Eye (tissue), 1 donor: ENCODE data around the gene LIFR.
"Not testable (repeated sequence)": the region's sequence is repeated elsewhere in the genome, so short reads cannot be mapped to it uniquely, and the experiment has no call there.

Experiments
- DNase-seq: peaks from one replicate; pipeline ENCODE4 v3.0.0-alpha.2; 2015

Gene LIFR, protein sequence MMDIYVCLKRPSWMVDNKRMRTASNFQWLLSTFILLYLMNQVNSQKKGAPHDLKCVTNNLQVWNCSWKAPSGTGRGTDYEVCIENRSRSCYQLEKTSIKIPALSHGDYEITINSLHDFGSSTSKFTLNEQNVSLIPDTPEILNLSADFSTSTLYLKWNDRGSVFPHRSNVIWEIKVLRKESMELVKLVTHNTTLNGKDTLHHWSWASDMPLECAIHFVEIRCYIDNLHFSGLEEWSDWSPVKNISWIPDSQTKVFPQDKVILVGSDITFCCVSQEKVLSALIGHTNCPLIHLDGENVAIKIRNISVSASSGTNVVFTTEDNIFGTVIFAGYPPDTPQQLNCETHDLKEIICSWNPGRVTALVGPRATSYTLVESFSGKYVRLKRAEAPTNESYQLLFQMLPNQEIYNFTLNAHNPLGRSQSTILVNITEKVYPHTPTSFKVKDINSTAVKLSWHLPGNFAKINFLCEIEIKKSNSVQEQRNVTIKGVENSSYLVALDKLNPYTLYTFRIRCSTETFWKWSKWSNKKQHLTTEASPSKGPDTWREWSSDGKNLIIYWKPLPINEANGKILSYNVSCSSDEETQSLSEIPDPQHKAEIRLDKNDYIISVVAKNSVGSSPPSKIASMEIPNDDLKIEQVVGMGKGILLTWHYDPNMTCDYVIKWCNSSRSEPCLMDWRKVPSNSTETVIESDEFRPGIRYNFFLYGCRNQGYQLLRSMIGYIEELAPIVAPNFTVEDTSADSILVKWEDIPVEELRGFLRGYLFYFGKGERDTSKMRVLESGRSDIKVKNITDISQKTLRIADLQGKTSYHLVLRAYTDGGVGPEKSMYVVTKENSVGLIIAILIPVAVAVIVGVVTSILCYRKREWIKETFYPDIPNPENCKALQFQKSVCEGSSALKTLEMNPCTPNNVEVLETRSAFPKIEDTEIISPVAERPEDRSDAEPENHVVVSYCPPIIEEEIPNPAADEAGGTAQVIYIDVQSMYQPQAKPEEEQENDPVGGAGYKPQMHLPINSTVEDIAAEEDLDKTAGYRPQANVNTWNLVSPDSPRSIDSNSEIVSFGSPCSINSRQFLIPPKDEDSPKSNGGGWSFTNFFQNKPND

DNA sequence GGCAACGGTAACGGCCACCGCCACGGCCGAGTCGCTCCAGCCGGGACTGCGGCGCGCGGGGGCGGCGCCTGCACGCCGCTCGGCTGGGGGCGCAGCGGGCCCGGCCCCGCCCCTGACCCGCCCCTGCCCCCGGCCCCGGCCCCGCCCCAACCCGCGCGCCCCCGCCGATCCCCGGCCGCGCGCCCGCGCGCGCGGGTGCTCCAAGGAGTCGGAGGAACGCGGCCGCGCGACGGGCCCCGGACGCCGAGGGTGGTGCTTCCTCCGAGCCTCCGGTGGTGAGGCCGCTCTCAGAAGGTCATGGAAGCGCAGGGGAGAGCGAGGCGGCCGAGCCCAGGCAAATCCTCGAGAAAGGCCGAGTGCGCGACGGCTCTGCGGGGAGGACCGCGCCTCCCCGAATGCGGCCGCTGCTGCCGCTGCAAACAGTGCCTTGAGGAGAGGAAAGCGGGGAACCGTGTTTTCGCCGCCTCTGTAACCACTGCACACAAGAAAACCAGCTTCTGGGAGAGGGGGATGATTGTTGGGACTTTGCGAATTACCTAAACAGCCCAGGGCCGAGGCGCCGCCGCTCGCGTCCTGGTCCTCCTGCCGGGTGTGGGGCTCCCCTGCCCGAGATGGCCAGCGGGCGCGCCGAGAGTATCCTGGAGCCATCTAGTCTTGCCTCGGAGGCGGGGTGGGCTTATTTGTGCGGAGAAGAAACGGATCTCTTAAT, at the start of gene LIFR:
Gene LIFR, minus strand, starts transcription at position 48 of the 709 bp plus-strand sequence. CDS start 25,999 bp downstream, outside the sequence.
- peak; percentile 95 for DNase-seq

DNA sequence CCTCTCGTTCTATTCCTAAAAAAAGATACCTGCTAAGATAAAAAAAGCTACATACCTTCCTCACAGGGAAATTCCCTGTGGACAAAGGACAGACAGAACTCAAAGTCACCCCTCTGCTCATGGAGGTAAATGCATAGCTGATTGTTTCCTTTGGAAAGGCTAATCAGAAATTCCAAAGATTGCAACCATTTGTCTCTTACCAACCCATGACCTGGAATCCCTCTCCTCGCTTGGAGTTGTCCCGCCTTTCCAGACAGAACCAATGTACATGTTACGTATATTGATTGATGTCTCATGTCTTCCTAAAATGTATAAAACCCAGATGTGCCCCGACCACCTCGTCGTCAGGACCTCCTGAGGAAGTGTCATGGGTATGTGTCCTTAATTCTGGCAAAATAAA, 49.2 kb upstream of the LIFR start:
- DNase-seq, result no peak

DNA sequence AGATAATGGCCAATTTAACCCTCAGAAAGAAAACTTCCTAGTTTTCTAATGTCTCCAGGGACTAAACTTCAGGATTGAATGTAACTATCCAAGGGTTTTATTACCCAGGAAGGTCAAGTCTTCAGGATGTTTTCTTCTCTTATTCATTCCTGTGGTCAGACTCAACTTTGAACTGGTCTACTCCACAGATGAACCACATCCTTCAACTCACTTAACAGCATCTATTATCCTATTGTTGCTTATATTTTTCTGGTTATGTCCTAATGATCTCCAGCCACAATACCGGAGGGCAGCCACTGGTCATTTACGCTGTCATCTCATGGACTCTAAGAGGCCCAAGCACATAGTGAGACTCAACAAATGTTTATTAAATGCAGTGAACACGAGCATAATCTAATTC, 47.2 kb upstream of the LIFR start:
- no peak for DNase-seq

DNA sequence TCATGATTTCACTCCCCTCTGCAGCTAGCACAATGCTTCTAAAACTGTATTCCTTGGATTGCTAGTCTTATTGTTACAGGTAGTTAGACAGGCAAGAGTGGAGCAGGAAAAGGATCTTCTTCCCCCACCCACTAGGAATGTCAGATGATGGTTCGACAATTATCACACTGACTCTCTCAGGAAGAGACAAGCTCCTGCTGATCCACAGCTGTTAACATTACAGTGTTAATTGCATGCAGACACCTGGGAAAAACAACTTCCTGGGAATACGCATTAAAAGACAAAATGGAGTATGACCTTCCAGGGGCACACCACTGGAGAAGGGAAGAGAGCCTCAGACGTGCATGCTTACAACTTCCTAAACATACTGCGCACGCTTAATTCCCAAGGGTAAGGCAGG, 46.2 kb upstream of the LIFR start:
- DNase-seq, result no peak

DNA sequence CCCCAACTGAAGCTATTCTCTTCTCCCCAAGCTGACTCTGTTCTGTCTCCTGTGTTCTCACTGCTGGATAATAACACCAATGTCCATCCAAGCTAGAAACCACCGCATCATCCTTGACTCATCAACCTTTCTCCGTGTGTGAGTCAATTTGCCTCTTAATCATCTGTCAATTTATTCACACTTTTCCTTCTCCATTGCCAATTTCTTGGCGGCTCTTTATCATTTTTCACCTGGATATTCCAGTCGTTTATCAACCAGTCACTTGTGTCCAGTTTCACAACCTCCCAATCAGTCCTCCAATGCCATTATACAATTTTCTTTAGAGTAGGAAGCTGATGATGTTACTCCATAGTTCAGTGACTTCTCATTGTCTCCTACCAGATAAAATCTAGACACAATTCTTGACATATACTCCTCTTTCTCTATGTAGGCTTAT, 45.4 kb upstream of the LIFR start:
- DNase-seq, result no peak

DNA sequence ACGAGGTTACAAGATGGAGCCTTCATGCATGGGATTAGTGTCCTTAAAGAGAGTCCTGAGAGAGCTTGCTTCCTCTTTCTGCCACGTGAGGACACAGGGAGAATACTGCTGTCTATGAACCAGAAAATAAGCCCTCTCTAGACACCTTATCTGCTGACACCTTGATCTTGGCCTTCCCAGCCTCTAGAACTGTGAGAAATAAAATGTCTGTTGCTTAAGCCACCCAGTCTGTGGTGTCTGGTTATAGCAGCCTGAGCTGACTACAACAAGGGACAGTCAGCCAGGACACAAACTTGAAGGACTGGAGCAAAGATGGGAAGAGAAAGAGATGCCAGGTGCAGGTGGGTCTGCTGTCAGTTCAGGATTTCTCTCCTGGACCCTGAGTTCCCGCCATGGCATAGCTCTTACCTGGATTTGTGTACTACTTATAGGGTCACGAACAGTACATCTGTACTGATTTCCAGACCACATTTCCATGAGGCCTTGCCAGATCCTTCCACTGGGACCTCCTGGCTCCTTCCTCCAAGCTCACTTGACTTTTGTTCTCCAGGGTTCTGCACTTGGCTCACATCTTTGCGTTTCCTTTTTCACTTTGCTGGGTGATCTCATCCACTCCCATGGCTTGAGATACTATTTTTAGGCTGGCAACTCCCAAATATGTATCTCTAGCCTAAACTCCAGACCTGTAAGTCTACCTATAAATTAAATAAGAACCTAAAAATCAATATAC, 44.9 kb upstream of the LIFR start:
- no peak for DNase-seq

DNA sequence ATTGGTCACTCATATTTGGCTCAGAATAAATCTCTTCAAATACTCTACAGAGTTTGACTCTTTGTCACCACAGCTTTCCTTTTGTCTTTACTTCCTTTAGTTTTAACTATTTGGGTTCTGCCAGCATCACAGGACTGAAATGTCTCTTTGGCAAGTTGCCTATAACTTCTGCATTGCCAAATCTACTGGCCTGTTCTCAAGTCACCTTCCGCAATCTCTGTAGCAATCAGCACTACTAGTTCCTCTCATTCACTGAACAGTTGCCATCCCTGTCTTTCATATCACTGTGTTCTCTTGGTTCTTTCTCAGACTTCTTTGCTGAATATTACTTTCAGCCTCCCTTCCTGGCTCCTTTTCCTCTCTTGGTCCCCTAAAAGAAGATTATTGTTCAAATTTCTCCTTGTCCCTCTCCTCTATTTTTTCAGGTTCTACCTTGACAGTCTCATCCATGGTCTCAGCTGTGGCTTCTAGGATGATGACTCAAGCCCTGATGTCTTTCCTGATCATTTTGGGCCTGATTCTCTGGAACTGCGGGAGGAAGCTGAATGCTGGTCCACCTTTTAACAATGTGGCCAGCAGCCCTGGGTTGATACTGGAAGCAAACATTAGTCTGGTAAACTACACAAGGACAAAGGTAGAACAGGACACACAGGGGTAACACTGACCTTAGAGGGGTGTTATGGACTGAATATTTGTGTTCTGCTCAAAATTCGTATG, 44.0 kb upstream of the LIFR start:
- DNase-seq, result no peak

DNA sequence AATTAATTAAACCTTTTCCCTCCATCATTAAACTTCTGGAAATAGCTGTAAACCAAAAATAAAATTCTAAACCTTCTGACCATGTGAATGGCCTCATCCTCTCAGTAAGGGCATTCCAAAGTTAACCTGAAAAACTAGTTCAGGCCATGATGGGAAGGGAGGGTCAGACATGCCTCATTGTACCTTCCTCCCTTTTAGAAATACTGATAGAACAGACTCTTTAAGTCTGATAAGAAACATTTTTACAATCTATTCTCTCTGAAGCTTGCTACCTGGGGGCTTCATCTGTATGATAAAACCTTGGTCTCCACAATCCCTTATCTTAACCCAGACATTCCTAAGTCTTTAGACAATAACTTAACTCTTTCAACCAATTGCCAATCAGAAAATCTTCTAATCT, 43.3 kb upstream of the LIFR start:
- not testable (repeated sequence) for DNase-seq

DNA sequence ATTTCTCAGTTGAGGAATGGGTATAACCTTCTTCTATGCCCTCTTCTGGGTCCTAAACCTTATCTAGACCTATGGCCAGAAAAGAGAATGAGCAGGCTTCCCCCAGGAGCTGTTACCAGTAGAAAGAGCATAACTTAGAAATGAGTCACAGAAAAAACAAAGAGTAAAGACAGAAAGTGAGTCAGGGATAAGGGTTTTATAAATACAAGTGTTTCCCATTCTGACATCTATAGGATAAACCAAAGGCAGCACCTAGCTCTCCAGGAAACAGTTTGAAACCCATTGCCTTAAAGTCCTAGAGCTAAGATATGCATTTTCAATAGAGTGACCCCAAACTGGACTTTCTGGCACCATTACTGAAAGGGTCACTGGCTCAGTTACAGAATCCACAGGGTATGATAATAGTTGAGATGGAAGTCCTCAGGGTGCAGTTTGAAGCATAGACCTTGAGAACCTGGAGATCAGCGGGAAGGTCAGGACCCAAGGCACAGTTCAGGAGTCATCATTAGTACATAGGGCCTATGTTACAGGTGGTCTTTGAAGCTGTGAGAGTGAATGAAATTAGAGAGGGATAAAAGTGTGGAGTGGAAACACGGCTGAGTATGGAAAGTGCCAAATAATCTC, 42.7 kb upstream of the LIFR start:
- no peak for DNase-seq

DNA sequence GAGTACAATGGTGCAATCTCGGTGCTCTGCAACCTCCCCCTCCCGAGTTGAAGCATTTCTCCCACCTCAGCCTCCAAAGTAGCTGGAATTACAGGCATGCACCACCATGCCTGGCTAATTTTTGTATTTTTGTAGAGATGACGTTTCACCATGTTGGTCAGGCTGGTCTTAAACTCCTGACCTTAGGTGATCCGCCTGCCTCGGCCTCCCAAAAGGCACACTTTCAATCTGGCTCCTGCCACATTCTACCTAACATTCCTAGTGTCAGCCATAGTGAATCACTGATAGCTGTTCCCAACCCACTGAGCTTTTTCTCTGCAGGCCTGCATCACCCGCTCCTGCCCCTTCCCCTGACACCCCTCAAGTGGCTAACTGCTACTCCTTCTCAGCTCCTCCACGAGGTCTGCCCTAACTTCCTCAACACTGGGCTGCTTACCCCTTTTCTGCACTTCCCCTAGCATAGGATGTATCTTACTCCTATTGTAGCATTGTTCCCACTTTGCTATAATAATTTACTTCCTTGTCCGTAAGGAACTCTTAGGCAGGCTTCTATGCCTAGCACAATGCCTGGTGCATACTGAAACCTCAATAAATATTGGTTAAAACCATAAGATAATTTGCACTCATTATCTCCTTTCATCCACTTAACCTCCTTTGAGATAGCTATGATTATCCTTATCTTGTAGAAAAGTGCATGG, 42.0 kb upstream of the LIFR start:
- DNase-seq, result no peak

DNA sequence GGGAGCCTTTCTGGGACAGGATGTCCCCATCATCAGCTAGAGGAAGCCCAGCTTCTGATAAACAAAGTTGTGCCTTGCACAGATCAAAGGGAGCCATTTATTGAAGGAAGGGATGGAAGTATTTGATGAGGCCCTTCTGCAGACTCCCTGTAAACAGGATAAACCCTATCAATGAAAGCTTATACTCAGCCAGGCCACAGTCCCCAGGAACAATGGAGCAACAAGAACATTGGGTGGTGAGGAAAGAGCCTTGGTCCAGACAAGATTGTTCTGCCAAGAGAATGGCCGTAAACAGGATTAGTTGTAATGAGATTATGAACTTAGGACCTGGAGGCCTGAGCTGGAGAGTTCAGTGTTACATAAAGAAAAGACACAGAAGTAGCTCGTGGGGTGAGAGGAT, 40.5 kb upstream of the LIFR start:
- DNase-seq, result no peak

DNA sequence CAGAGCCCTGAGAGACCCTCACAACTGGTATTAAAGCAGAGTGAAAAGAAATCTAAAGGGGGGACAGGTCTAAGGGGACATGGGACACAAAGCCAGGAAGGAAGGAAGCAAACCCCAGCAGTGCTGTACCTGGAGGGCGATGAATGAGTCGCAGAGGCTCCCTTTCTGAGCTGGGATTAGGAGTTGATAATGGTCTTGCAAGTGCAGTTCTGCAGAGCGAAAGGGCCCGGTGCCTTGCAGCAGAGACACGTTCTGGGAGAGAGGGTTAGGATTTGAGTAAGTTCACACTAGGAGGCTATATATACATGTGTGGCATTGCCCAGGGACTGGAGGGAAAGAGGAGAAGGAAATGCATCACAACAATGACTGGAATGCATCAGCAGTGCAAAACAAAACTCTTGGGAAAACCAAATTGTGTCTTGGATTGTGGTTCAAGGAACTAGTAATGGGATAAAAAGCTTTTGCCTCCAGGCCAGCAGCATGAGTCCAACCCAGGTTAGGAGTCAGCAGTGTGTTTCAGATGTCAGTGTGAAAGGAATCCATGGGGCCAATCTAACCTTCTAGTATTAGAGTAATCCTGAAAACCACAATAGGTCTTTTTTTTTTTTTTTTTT, 38.8 kb upstream of the LIFR start:
- peak; percentile 39 for DNase-seq

DNA sequence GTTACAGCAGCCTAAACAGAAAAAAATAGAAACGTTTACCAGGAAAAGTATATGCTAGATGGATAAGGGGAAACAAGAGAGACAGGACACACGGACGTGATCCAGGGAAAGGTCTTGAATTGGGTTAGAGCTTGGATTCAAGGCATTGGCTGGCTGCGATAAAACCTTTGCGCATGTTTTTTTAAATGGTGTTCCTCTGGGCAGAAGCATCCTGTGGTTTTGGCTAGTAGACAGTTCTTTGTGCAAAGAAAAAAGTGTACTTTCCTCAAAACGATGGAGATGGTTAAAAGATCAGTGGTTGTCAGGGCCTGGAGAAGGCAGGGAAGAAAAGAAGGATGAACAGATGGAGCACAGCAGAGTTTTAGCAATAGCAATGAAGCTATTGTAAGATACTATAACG, 37.5 kb upstream of the LIFR start:
- no peak for DNase-seq

DNA sequence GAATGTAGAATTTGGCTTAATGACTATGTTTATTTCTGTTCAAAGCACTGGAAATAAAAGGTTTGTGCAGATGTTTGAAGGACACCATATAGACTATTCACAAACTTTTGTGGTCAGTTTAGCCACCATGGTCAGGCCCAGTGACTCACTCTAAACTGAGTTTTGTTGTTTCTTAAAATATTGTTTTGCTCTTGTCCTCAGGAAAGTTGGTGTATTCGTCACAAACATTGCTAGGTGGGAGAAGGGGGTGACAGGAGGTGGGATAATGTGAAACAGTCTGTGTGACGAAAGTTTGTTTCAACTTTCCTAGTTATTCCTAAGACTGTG, 35.0 kb upstream of the LIFR start:
- no peak for DNase-seq

DNA sequence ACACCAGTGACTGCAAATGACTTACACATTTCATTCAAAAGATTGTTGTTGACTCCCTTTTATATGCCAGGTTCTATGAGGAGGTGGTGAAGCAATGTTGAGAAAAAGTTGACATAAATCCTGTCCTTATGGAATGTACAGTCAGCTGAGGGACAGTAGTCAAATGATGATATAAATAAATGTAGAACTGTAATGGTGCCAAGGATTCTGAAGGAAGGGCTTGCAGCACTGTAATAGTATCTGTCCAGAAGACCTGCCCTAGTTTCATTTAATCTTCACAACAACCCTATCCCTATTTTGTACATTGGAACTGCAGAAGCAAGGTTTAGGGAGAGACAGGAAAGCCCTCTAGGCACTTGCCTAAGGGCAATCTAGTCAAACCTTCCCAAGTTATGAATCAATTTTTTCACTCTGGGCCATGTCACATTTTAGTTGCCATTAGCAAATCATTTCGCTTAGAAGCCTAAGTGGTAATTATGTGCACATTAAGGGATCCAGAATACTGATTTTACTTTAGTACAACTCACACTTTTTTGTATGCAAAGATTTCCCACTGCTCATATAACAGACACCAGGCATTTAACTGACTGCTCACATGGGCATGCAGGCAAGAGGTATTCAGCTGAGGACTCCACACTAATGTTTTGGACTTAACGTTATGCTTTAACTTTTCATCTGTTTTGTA, 34.5 kb upstream of the LIFR start:
- no peak for DNase-seq

DNA sequence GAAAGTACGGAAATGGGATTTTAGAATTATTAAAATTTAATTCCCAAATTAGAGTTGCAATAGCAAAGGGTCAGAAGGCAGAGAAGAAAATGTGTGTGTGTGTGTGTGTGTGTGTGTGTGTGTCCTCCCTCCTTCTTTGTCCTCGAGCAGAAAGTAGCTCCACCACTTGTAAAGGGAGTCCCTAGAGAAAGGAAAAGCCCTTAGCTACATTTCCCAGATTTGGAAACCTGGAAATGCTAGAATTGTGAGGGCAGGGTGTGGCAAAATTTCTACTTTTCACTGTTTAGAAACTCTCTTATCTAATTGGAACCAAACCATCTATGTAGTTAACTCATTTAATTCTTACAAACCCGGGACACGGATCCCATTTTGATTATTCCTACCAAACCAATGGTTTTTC, 33.2 kb upstream of the LIFR start:
- DNase-seq, result no peak

DNA sequence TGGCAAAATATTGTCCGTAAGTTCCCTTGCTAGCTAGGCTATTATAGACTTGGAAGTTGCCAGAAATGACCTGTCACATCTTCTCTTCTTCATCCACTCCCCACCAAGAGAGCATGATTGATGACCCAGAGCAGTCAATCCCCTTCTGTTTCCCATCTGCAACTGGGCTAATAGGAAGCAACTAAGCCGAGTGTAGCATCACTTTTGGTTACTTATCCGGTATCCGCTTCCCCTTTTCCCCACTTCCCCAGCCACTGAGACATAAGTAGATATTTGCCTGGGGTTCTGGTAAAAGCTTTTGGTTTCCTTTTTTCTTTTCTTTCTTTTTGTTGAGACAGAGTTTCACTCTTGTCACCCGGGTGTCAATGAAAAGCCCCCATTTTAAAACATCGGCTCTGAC, 29.4 kb upstream of the LIFR start:
- DNase-seq, result no peak

DNA sequence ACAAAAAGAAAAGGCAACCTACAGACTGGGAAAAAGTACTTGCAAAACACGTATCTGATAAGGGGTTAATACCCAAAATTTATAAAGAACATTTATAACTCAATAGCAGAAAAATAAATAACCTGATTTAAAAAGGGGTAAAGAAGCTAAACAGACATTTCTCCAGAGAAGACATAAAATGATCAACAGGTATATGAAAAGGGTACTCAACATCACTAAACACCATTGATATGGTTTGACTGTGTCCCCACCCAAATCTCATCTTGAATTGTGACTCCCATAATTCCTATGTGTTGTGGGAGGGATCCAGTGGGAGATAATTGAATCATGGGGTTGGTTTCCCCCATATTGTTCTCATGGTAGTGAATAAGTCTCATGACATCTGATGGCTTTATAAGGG, 27.1 kb upstream of the LIFR start:
- no peak for DNase-seq

DNA sequence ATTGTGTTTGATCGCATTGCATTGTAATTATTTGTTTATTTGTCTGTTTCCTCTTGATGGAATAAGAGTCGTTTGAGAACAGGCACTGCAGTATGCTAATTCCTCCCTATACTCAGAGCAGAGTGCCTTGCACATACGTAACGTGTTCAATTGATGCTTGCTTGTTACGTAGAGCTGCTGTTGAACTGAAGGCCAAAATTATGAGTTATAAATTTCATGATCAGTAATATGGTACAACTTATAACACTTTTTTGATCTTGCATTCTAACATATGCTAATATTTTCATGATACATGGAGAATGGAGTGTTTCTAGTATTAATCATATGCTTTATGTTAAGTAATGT, 26.5 kb upstream of the LIFR start:
- no peak for DNase-seq
